Fibroblast of lung (primary cell): ENCODE results near the gene SAE1. TPM values are rescaled to one million over a fixed set of nuclear protein-coding genes. Genes with fewer than 3 reads are reported as not detected.

ENCODE experiments used
- DNase-seq, 2 donors: peaks; one replicate each; pipeline versions ENCODE4 v3.0.0 to v3.0.0-alpha.2; 2010; ENCODE audit warnings: low read depth in 2 of 2
- H2AFZ ChIP-seq: 2 replicates; pipeline ENCODE4 v1.5.1; 2012; ENCODE audit warnings: low read length, control low read depth, inconsistent platforms
- H3K27ac ChIP-seq: 2 replicates; pipeline ENCODE4 v1.5.1; 2011; ENCODE audit warnings: low read length, control low read depth; ENCODE audit not compliant: insufficient read depth
- H3K27me3 ChIP-seq: 2 replicates; pipeline ENCODE4 v1.5.1; 2011; ENCODE audit warnings: mild to moderate bottlenecking, low read length; ENCODE audit not compliant: control insufficient read depth, insufficient read depth
- H3K36me3 ChIP-seq: 2 replicates; pipeline ENCODE4 v1.5.1; 2011; ENCODE audit warnings: low read length; ENCODE audit not compliant: control insufficient read depth, insufficient read depth
- H3K4me1 ChIP-seq: 2 replicates; pipeline ENCODE4 v1.5.1; 2011; ENCODE audit warnings: low read length; ENCODE audit not compliant: control insufficient read depth, insufficient read depth; ENCODE audit errors: extremely low read depth
- H3K4me2 ChIP-seq: 2 replicates; pipeline ENCODE4 v1.5.1; 2011; ENCODE audit warnings: low read length, control low read depth; ENCODE audit not compliant: insufficient read depth; ENCODE audit errors: extremely low read depth
- H3K4me3 ChIP-seq, 4 experiments: fragments of 200-600 bp in 1 of 4; sonication (generic) in 1 of 4; replicated peaks in 1 of 4; 2 replicates each; pipeline ENCODE4 v1.5.1; 2011 to 2016; ENCODE audit warnings: low read length in 4 of 4, low read depth in 3 of 4, mild to moderate bottlenecking in 3 of 4, control low read depth in 2 of 4, inconsistent platforms in 1 of 4, mixed read lengths in 1 of 4; ENCODE audit not compliant: insufficient read depth in 1 of 4; ENCODE audit errors: control extremely low read depth in 1 of 4
- H3K79me2 ChIP-seq: 2 replicates; pipeline ENCODE4 v1.5.1; 2012; ENCODE audit warnings: mild to moderate bottlenecking, low read length, inconsistent platforms; ENCODE audit not compliant: control insufficient read depth, insufficient read depth
- H3K9ac ChIP-seq: 2 replicates; pipeline ENCODE4 v1.5.1; 2011; ENCODE audit warnings: mild to moderate bottlenecking, low read length, control low read depth; ENCODE audit not compliant: insufficient read depth
- H3K9me3 ChIP-seq: 2 replicates; pipeline ENCODE4 v1.5.1; 2012; ENCODE audit warnings: low read depth, low read length; ENCODE audit not compliant: control insufficient read depth, insufficient read depth
- H4K20me1 ChIP-seq: 2 replicates; pipeline ENCODE4 v1.5.1; 2011; ENCODE audit warnings: low read length; ENCODE audit not compliant: control insufficient read depth, insufficient read depth; ENCODE audit errors: extremely low read depth
- EZH2 ChIP-seq: IDR thresholded peaks from 2 replicates; pipeline ENCODE4 v1.5.1; 2012; ENCODE audit warnings: low read length, control low read depth, mild to moderate bottlenecking; ENCODE audit errors: missing control alignments
- polyA plus RNA-seq, 2 donors: library from polyadenylated mRNA; depleted of rRNA in 1 of 2; stranded (reverse) in 1 of 2; unstranded in 1 of 2; fragments of >200 nt; gene quantifications; 2 replicates each; pipeline ENCODE4 v1.2.1, GENCODE V29; 2011 to 2012; ENCODE audit warnings: missing spikeins in 1 of 2
- total RNA-seq: library from RNA; depleted of rRNA; stranded (reverse); fragments of >200 nt; gene quantifications from 2 replicates; pipeline ENCODE4 v1.2.1, GENCODE V29; 2014
- TF ChIP-seq, protein P1 (sequence below), 2 donors: IDR thresholded peaks in 1 of 2; conservative IDR thresholded peaks in 1 of 2; 1 replicate in 1 of 2; 2 replicates in 1 of 2; pipeline ENCODE4 v1.5.1; 2011 to 2012; ENCODE audit warnings: low read length in 2 of 2, control low read depth in 1 of 2, inconsistent platforms in 1 of 2, low read depth in 1 of 2, mild to moderate bottlenecking in 1 of 2

Gene SAE1
- total and polyA plus RNA-seq, 2 donors (not counting 1 experiment from before 2014, with no cell fraction given): 97.9 to 152 TPM

DNA sequence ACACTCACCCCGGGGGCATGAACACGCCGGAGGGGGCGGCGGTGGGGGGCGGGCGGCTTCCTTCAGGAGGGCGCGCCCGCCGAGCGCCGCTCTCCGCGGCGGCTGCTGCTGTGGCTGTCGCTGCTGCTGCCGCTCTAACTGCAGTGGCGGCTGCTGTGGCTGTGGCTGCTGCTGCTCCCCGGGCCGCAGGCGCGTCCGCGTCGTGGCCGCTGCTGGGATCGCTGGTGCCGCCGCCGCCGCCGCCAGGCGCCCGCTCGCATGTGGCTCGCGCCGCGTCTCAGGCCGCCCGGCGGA, 100.2 kb downstream of the SAE1 start, which contains the start of gene BBC3:
Gene BBC3, minus strand, starts transcription at position 279 of the 294 bp plus-strand sequence. CDS start 2,768 bp downstream, outside the sequence.
- H3K27me3 ChIP-seq: no peaks in the 10 kb centered on the region
- peaks cover 23% of the 10 kb centered on the region for H3K4me1 ChIP-seq
- H3K27ac ChIP-seq: peak within 1 kb of the TSS; percentile 97
- peak within 1 kb of the TSS; percentile 89 to 99 (median 98) for H3K4me3 ChIP-seq
- H3K36me3 ChIP-seq: no peaks in the 10 kb centered on the region
- DNase-seq: no peak
- H3K9ac ChIP-seq: peak within 1 kb of the TSS; percentile 71
- H3K9me3 ChIP-seq: no peaks in the 10 kb centered on the region
- H4K20me1 ChIP-seq: no peaks in the 10 kb centered on the region
- no peak for TF ChIP-seq EZH2
- TF ChIP-seq, protein P1, sequence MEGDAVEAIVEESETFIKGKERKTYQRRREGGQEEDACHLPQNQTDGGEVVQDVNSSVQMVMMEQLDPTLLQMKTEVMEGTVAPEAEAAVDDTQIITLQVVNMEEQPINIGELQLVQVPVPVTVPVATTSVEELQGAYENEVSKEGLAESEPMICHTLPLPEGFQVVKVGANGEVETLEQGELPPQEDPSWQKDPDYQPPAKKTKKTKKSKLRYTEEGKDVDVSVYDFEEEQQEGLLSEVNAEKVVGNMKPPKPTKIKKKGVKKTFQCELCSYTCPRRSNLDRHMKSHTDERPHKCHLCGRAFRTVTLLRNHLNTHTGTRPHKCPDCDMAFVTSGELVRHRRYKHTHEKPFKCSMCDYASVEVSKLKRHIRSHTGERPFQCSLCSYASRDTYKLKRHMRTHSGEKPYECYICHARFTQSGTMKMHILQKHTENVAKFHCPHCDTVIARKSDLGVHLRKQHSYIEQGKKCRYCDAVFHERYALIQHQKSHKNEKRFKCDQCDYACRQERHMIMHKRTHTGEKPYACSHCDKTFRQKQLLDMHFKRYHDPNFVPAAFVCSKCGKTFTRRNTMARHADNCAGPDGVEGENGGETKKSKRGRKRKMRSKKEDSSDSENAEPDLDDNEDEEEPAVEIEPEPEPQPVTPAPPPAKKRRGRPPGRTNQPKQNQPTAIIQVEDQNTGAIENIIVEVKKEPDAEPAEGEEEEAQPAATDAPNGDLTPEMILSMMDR (conservative IDR thresholded peaks at IDR 0.05 in 1 of 2, IDR thresholded peaks at IDR 0.05 in 1 of 2; ENCODE audit: low read depth in 1 of 2, low read length in 2 of 2): no peak
- peak within 1 kb of the TSS; percentile 25 for H2AFZ ChIP-seq
- peaks cover 23% of the 10 kb centered on the region for H3K79me2 ChIP-seq
- peak within 1 kb of the TSS; percentile 94 for H3K4me2 ChIP-seq

GRCh38 chr19:47231215-47232054, 100.8 kb downstream of the SAE1 start:
- Histone ChIP-seq H2AFZ (peak overlapping the region; percentile 25), H4K20me1 (no peaks in the 10 kb centered on the region), H3K9me3 (no peaks in the 10 kb centered on the region), H3K4me2 (peak overlapping the region; percentile 49), H3K36me3 (no peaks in the 10 kb centered on the region), H3K4me1 (peaks cover 23% of the 10 kb centered on the region), H3K9ac (peak overlapping the region; percentile 57), H3K27me3 (no peaks in the 10 kb centered on the region), H3K27ac (peak overlapping the region; percentile 85), H3K79me2 (peaks cover 23% of the 10 kb centered on the region), H3K4me3 (peak overlapping the region; percentile 0 to 63 (median 38))
- DNase-seq: peak; percentile 87 to 91
- no peak for TF ChIP-seq EZH2
- TF ChIP-seq, protein P1 (conservative IDR thresholded peaks at IDR 0.05 in 1 of 2, IDR thresholded peaks at IDR 0.05 in 1 of 2; ENCODE audit: low read depth in 1 of 2, low read length in 2 of 2): no peak

DNA sequence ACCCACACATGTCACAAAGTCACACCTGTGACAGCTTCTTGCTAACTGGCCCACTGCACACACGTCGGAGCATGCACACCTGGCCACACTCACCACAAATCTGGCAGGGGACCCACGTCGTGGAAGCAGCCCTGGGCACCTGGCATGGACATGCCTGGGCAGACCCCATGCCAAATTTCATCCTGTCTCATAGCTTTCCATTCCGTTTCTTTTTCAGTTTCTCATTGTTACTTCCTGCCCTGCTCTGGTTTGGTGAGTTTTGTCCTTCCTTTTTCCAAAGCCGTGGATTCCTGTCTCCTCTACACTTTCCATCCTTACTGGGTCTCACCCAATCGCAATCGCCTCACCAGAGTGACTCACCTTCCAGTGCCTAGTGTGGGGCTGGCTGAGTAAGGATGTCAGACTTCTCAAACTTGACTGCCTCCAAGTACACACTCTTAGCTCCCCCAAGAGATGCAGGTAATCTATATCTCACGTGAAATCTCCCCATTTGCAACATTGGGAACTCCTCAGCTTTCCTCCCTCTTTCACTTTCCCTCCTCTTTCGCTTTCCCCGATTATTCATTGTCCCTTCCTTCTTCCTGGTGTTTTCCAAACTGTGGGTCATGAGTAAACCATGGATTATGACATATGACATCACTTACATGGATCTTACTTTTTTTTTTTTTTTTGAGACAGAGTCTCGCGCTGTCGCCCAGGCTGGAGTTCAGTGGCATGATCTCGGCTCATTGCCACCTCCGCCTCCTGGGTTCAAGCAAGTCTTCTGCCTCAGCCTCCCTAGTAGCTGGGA, 102.0 kb downstream of the SAE1 start:
- Histone ChIP-seq H3K79me2 (peaks cover 21% of the 10 kb centered on the region), H2AFZ (peak overlapping the region; percentile 77), H3K4me2 (peak overlapping the region; percentile 55), H3K36me3 (no peaks in the 10 kb centered on the region), H3K27me3 (no peaks in the 10 kb centered on the region), H3K9ac (peak overlapping the region; percentile 32), H3K9me3 (no peaks in the 10 kb centered on the region), H4K20me1 (no peaks in the 10 kb centered on the region), H3K4me3 (peak overlapping the region; percentile 3 to 63 (median 34)), H3K27ac (peak overlapping the region; percentile 85), H3K4me1 (peaks cover 14% of the 10 kb centered on the region)
- TF ChIP-seq, protein P1 (conservative IDR thresholded peaks at IDR 0.05 in 1 of 2, IDR thresholded peaks at IDR 0.05 in 1 of 2; ENCODE audit: low read depth in 1 of 2, low read length in 2 of 2): no peak
- TF ChIP-seq EZH2: no peak
- DNase-seq: peak; percentile 74 to 79
